H1 (cell line): Measurements from ENCODE around the gene NEURL4. TPM values are rescaled to one million over a fixed set of nuclear protein-coding genes. Genes with fewer than 3 reads are reported as not detected.

Experiments
- ATF3 ChIP-seq: IDR thresholded peaks from 2 replicates; pipeline ENCODE4 v1.6.1; 2011; ENCODE audit warnings: low read depth, mild to moderate bottlenecking, low read length; ENCODE audit not compliant: insufficient read depth
- BRCA1 ChIP-seq: IDR thresholded peaks from 2 replicates; pipeline ENCODE4 v1.6.1; 2012; ENCODE audit warnings: low read depth, low read length, improper control_type of control experiment
- EZH2 ChIP-seq: fragments of 200-600 bp; sonication (generic); IDR thresholded peaks from 2 replicates; pipeline ENCODE4 v1.7.1; 2012; ENCODE audit warnings: low read depth, mild to moderate bottlenecking, moderate library complexity, low read length, inconsistent platforms; ENCODE audit not compliant: severe bottlenecking
- TCF12 ChIP-seq: IDR thresholded peaks from 2 replicates; pipeline ENCODE4 v1.6.1; 2011; ENCODE audit warnings: low read depth, mild to moderate bottlenecking, low read length
- YY1 ChIP-seq: IDR thresholded peaks from 2 replicates; pipeline ENCODE4 v1.6.1; 2011; ENCODE audit warnings: low read depth, mild to moderate bottlenecking, low read length
- polyA plus RNA-seq, 7 experiments: library from polyadenylated mRNA; depleted of rRNA in 3 of 7; stranded (reverse) in 5 of 7; unstranded in 2 of 7; fragments of >200 nt in 5 of 7; fragments of 200-250 nt in 2 of 7; gene quantifications; 1 replicate in 5 of 7; 2 replicates in 1 of 7; 4 replicates in 1 of 7; pipeline versions ENCODE4 v1.2.1 to v1.2.3, GENCODE V29; 2011 to 2013; ENCODE audit warnings: missing spikeins in 2 of 7, mixed read lengths in 2 of 7
- total RNA-seq: library from RNA; stranded (reverse); fragmentation: NEBNext Ultra II Directional; extraction: Animal tissue kit (Norgen Biotek cat#: 25700); gene quantifications from 2 replicates; pipeline ENCODE4 v1.2.1, GENCODE V29; 2021

NEURL4 gene
- total and polyA plus RNA-seq, 2 of the 8 experiments (the other 6 are each of a cell fraction or from before 2014, with no cell fraction given): 29.6 to 46.8 TPM

- TF ChIP-seq ATF3 (no peak), BRCA1 (no peak), TCF12 (no peak), EZH2 (no peak), YY1 (no peak)
These were observed 1.6 kb downstream of the NEURL4 start (continued) for GRCh38 chr17:7327501-7327900.
